Psoas muscle (tissue), 8 donors: ENCODE measurements around the gene PRPF19. TPM values are rescaled to one million over a fixed set of nuclear protein-coding genes. Genes with fewer than 3 reads are reported as not detected.

ENCODE experiments used
- ATAC-seq, 4 donors: fragments of 200-7000 bp; cut with Tn5 transposase; one replicate each; pipeline ENCODE4 v1.9.1; 2020; ENCODE audit warnings: moderate library complexity in 3 of 4, mild to moderate bottlenecking in 2 of 4
- DNase-seq, 2 donors: peaks; one replicate each; pipeline ENCODE4 v3.0.0-alpha.2; 2020
- H3K27ac ChIP-seq: fragments of 200-600 bp; one replicate; pipeline ENCODE4 v1.8.0; 2022
- H3K27me3 ChIP-seq, 3 donors: fragments of 200-600 bp in 1 of 3; one replicate each; pipeline versions ENCODE4 v1.6.1 to v1.8.0; 2013 to 2022; ENCODE audit warnings: low read length in 2 of 3, mild to moderate bottlenecking in 2 of 3, moderate library complexity in 1 of 3; ENCODE audit not compliant: insufficient read depth in 3 of 3
- H3K36me3 ChIP-seq, 2 donors: fragments of 200-600 bp in 1 of 2; one replicate each; pipeline versions ENCODE4 v1.6.1 to v1.8.0; 2013 to 2022; ENCODE audit warnings: low read depth in 1 of 2, mild to moderate bottlenecking in 1 of 2, moderate library complexity in 1 of 2; ENCODE audit not compliant: insufficient read depth in 1 of 2
- H3K4me1 ChIP-seq: fragments of 200-600 bp; one replicate; pipeline ENCODE4 v1.8.0; 2022
- H3K4me3 ChIP-seq: fragments of 200-600 bp; one replicate; pipeline ENCODE4 v1.8.0; 2022; ENCODE audit warnings: mild to moderate bottlenecking
- H3K9me3 ChIP-seq: fragments of 200-600 bp; one replicate; pipeline ENCODE4 v1.8.0; 2022
- WGBS, 3 donors: extraction: QIAGEN DNeasy Blood & Tissue Kit; methylation state at CpG; one replicate each; pipeline versions ENCODE4 v1.1.6 to v1.1.7; 2013; 5-methylcytosine and 5-hydroxymethylcytosine counted together
- intact Hi-C, 2 donors: fragments of 100-400 bp; cut with DNase I; formaldehyde crosslinking; loops; one replicate each; pipeline versions ENCODE4 v1.11.0 to v1.14.2; 2022
- polyA plus RNA-seq, 3 donors: library from polyadenylated mRNA; stranded (reverse); fragments of 200-250 nt; gene quantifications; one replicate each; pipeline ENCODE4 v1.2.3, GENCODE V29; 2013
- total RNA-seq, 4 donors: library from RNA; stranded (reverse); fragmentation: NEBNext Ultra II Directional in 2 of 4; extraction: Animal tissue kit (Norgen Biotek cat#: 25700) in 2 of 4; gene quantifications; one replicate each; pipeline versions ENCODE4 v1.2.1 to v1.2.4, GENCODE V29; 2021 to 2023
- TF ChIP-seq, protein P1 (sequence below): fragments of 200-600 bp; IDR thresholded peaks from one replicate; pipeline ENCODE4 v1.8.0; 2022; ENCODE audit warnings: antibody characterized with exemption
- donor health status: healthy with polysubstance abuse.
- donor health status: DM: no; HTN: no; CAD: no; lungs with moderate emphysema.
- donor health status: Bipolar disorder and iron deficiency.
- donor health status: healthy.
- donor health status: DM: yes; HTN: yes; CAD: no.
- donor health status: DM: no; HTN: no; CAD: no.
- donor health status: DM: no; HTN: no; CAD: no.
- donor health status: DM: yes; HTN: yes; CAD: no.

Gene PRPF19
- total and polyA plus RNA-seq, 7 donors, result 45.7 to 109 (median 67.4) TPM

- ATAC-seq, result no peak
- H3K4me1 ChIP-seq, result no peaks in the 10 kb centered on the region
- WGBS, 3 donors, result 85 to 89% (median 88%) methylated on average over 21 of the region's 21 CpGs
- no peaks in the 10 kb centered on the region for H3K27me3 ChIP-seq
- TF ChIP-seq, protein P1, sequence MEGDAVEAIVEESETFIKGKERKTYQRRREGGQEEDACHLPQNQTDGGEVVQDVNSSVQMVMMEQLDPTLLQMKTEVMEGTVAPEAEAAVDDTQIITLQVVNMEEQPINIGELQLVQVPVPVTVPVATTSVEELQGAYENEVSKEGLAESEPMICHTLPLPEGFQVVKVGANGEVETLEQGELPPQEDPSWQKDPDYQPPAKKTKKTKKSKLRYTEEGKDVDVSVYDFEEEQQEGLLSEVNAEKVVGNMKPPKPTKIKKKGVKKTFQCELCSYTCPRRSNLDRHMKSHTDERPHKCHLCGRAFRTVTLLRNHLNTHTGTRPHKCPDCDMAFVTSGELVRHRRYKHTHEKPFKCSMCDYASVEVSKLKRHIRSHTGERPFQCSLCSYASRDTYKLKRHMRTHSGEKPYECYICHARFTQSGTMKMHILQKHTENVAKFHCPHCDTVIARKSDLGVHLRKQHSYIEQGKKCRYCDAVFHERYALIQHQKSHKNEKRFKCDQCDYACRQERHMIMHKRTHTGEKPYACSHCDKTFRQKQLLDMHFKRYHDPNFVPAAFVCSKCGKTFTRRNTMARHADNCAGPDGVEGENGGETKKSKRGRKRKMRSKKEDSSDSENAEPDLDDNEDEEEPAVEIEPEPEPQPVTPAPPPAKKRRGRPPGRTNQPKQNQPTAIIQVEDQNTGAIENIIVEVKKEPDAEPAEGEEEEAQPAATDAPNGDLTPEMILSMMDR, result no peak
- intact Hi-C loops, result no loop called here
- H3K4me3 ChIP-seq, result no peak overlapping the region
- peaks cover 0 to 4% of the 10 kb centered on the region in 2 donors for H3K36me3 ChIP-seq
- no peak overlapping the region for H3K27ac ChIP-seq
- no peaks in the 10 kb centered on the region for H3K9me3 ChIP-seq
- peak in 1 of 2 donors; percentile 45 for DNase-seq
Measured at GRCh38 chr11:60934790-60935605, 28.6 kb upstream of the PRPF19 start.

- TF ChIP-seq, protein P1, result no peak
- Histone ChIP-seq H3K4me3 (no peak overlapping the region), H3K27me3 (no peaks in the 10 kb centered on the region), H3K36me3 (no peaks in the 10 kb centered on the region), H3K4me1 (no peaks in the 10 kb centered on the region), H3K27ac (no peak overlapping the region), H3K9me3 (no peaks in the 10 kb centered on the region)
- no peak for ATAC-seq
- intact Hi-C loops, result no loop called here
- 91 to 92% (median 92%) methylated on average over 53 to 57 of the region's 57 CpGs for WGBS, 3 donors
- peak; percentile 14 to 52 for DNase-seq
Measured at GRCh38 chr11:60934124-60934789, 27.9 kb upstream of the PRPF19 start.

- Histone ChIP-seq H3K36me3 (no peaks in the 10 kb centered on the region), H3K4me3 (no peak overlapping the region), H3K27ac (no peak overlapping the region), H3K4me1 (no peaks in the 10 kb centered on the region), H3K9me3 (no peaks in the 10 kb centered on the region), H3K27me3 (no peaks in the 10 kb centered on the region)
- ATAC-seq (no peak), DNase-seq (peak; percentile 13 to 33)
- intact Hi-C loops, result no loop called here
- TF ChIP-seq, protein P1, result no peak
- WGBS, 3 donors, result 93 to 94% (median 93%) methylated on average over 37 of the region's 37 CpGs
Measured at GRCh38 chr11:60933416-60934123, 27.2 kb upstream of the PRPF19 start.

DNA sequence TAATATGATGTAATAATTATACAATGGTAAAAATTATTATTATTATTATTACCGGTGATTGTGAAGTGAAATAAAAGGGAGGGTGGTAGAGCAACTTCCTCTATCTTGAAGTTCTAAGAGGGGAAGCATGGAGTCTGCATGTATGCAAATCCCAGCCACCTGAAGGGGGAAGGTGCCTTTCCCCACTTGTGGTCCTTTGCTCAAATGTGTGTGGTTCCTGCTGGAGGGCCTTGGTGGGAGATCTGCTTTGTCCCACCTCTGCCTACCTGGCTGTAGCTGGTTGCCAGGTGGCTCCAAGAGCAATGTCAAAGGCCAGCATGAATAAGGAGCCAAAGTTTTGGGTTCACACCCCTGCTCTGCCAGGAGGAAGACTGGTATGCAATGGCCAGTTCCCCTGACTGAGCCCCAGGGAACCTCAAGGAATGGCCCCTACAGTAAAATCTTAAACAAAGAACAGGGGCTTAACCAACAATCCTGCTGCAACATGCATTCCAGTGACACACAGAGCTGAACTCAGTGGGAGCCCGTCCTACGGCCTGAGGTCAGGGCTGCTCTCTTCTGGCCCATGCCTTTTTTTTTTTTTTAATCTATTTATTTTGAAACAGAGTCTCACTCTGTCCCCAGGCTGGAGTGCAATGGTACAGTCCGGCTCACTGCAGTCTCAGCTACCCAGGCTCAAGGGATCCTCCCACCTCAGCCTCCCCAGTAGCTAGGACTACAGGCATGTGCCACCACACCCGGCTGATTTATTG lies 26.4 kb upstream of the PRPF19 start:
- ATAC-seq (no peak), DNase-seq (peak in 1 of 2 donors; percentile 7)
- WGBS, 3 donors, result 80 to 84% (median 81%) methylated on average over 5 of the region's 5 CpGs
- Histone ChIP-seq H3K27me3 (no peaks in the 10 kb centered on the region), H3K9me3 (no peaks in the 10 kb centered on the region), H3K4me1 (no peaks in the 10 kb centered on the region), H3K36me3 (no peaks in the 10 kb centered on the region), H3K27ac (no peak overlapping the region), H3K4me3 (no peak overlapping the region)
- TF ChIP-seq, protein P1, result no peak
- intact Hi-C loops, result no loop called here
